IMR-90 (cell line): ENCODE data around the gene TCF25. TPM values are rescaled to one million over a fixed set of nuclear protein-coding genes. Genes with fewer than 3 reads are reported as not detected.

Source experiments
- ATAC-seq: fragments of 200-7000 bp; cut with Tn5 transposase; 2 replicates; pipeline ENCODE4 v1.9.1; 2020; ENCODE audit warnings: low read depth, mild to moderate bottlenecking, moderate library complexity
- BruUV-seq: library from RNA; stranded (reverse); fragments of 400-500 nt; replicated peaks from 2 replicates; lab custom pipeline; 2021; lab: Mats Ljungman, UMichigan
- CTCF ChIA-PET: fragments of 300-600 bp; formaldehyde crosslinking; extraction: SDS; loops from one replicate; lab custom pipeline; 2021; ENCODE audit warnings: antibody characterized with exemption; lab: Yijun Ruan, JAX
- POLR2A ChIA-PET: fragments of 300-600 bp; sonication (Branson Sonifier 250); formaldehyde crosslinking; loops from one replicate; lab custom pipeline; 2022; ENCODE audit warnings: antibody characterized with exemption; ENCODE audit not compliant: unreplicated experiment; lab: Charles Lee
- DNase-seq: peaks from one replicate; pipeline ENCODE4 v3.0.0; 2013
- H2AFZ ChIP-seq: replicated peaks from 2 replicates; pipeline ENCODE3; 2013; ENCODE audit warnings: low read length, mild to moderate bottlenecking; ENCODE audit not compliant: poor library complexity
- H2AK5ac ChIP-seq: 2 replicates; pipeline ENCODE4 v1.6.1; 2013; ENCODE audit warnings: low read depth, low read length, inconsistent platforms
- H2AK9ac ChIP-seq: replicated peaks from 2 replicates; pipeline ENCODE3; 2013; ENCODE audit warnings: mild to moderate bottlenecking, low read depth, low read length, moderate library complexity; ENCODE audit not compliant: poor library complexity
- H2BK120ac ChIP-seq: 2 replicates; pipeline ENCODE4 v1.6.1; 2013; ENCODE audit warnings: low read depth, low read length, inconsistent platforms
- H2BK15ac ChIP-seq: 3 replicates; pipeline ENCODE4 v1.6.1; 2013; ENCODE audit warnings: low read depth, low read length, inconsistent platforms
- H2BK20ac ChIP-seq: 2 replicates; pipeline ENCODE4 v1.6.1; 2013; ENCODE audit warnings: low read depth, mild to moderate bottlenecking, inconsistent platforms, low read length, moderate library complexity
- H2BK5ac ChIP-seq: 2 replicates; pipeline ENCODE4 v1.6.1; 2013; ENCODE audit warnings: mild to moderate bottlenecking, low read depth, low read length, inconsistent platforms; ENCODE audit not compliant: poor library complexity, severe bottlenecking
- H3K14ac ChIP-seq: replicated peaks from 2 replicates; pipeline ENCODE4 v1.6.1; 2013; ENCODE audit warnings: low read depth, low read length, inconsistent platforms
- H3K18ac ChIP-seq: 2 replicates; pipeline ENCODE4 v1.6.1; 2013; ENCODE audit warnings: low read depth, low read length, control low read depth
- H3K23ac ChIP-seq: 2 replicates; pipeline ENCODE4 v1.6.1; 2013; ENCODE audit warnings: low read depth, low read length, inconsistent platforms
- H3K27ac ChIP-seq: 2 replicates; pipeline ENCODE4 v1.5.1; 2013; ENCODE audit warnings: mild to moderate bottlenecking, control low read depth, low read length; ENCODE audit not compliant: insufficient read depth
- H3K27me3 ChIP-seq: 2 replicates; pipeline ENCODE4 v1.6.1; 2013; ENCODE audit warnings: low read length; ENCODE audit not compliant: control insufficient read depth, insufficient read depth
- H3K36me3 ChIP-seq: 2 replicates; pipeline ENCODE4 v1.6.1; 2013; ENCODE audit warnings: low read length, mixed read lengths; ENCODE audit not compliant: control insufficient read depth, insufficient read depth
- H3K4ac ChIP-seq: 2 replicates; pipeline ENCODE4 v1.6.1; 2013; ENCODE audit warnings: low read depth, low read length, inconsistent platforms
- H3K4me1 ChIP-seq: 2 replicates; pipeline ENCODE4 v1.6.1; 2013; ENCODE audit warnings: low read length, mixed read lengths; ENCODE audit not compliant: control insufficient read depth, insufficient read depth
- H3K4me2 ChIP-seq: 2 replicates; pipeline ENCODE4 v1.6.1; 2013; ENCODE audit warnings: low read depth, mild to moderate bottlenecking, control low read depth, low read length, moderate library complexity
- H3K4me3 ChIP-seq: 2 replicates; pipeline ENCODE4 v1.5.1; 2013; ENCODE audit warnings: low read depth, mild to moderate bottlenecking, control low read depth, low read length, moderate library complexity; ENCODE audit not compliant: insufficient read depth
- H3K56ac ChIP-seq: 2 replicates; pipeline ENCODE4 v1.6.1; 2013; ENCODE audit warnings: low read length, inconsistent platforms; ENCODE audit not compliant: insufficient read depth; ENCODE audit errors: extremely low read depth
- H3K79me1 ChIP-seq, 2 experiments: 2 replicates each; pipeline ENCODE4 v1.6.1; 2013; ENCODE audit warnings: low read length in 2 of 2, inconsistent platforms in 1 of 2, low read depth in 1 of 2
- H3K9ac ChIP-seq: 2 replicates; pipeline ENCODE4 v1.6.1; 2013; ENCODE audit warnings: low read depth, low read length, control low read depth
- H3K9me1 ChIP-seq: 2 replicates; pipeline ENCODE4 v1.6.1; 2013; ENCODE audit warnings: low read length, inconsistent platforms; ENCODE audit not compliant: insufficient read depth
- H3K9me3 ChIP-seq: 2 replicates; pipeline ENCODE4 v1.6.1; 2013; ENCODE audit warnings: low read length; ENCODE audit not compliant: control insufficient read depth, insufficient read depth
- H4K20me1 ChIP-seq: 2 replicates; pipeline ENCODE4 v1.6.1; 2013; ENCODE audit warnings: low read length, inconsistent platforms; ENCODE audit not compliant: insufficient read depth
- H4K5ac ChIP-seq: 2 replicates; pipeline ENCODE4 v1.6.1; 2013; ENCODE audit warnings: mild to moderate bottlenecking, low read depth, low read length, control low read depth
- H4K8ac ChIP-seq, 2 experiments: 2 replicates each; pipeline ENCODE4 v1.6.1; 2013; ENCODE audit warnings: low read depth in 2 of 2, low read length in 2 of 2, control low read depth in 1 of 2, inconsistent platforms in 1 of 2
- H4K91ac ChIP-seq: 2 replicates; pipeline ENCODE4 v1.6.1; 2013; ENCODE audit warnings: low read depth, low read length, inconsistent platforms; ENCODE audit not compliant: insufficient read depth
- CTCF ChIP-seq: conservative IDR thresholded peaks from 2 replicates; pipeline ENCODE4 v1.5.1; 2012; ENCODE audit warnings: mild to moderate bottlenecking, low read depth, low read length, improper control_type of control experiment
- ELK1 ChIP-seq: fragments of 150-350 bp; IDR thresholded peaks from 2 replicates; pipeline ENCODE4 v1.6.1; 2016; ENCODE audit warnings: low read depth, mild to moderate bottlenecking, low read length, moderate library complexity, borderline replicate concordance
- FOS ChIP-seq: fragments of 150-350 bp; IDR thresholded peaks from 2 replicates; pipeline ENCODE4 v1.6.1; 2016; ENCODE audit warnings: low read depth, low read length
- MAZ ChIP-seq: IDR thresholded peaks from 2 replicates; pipeline ENCODE4 v1.6.1; 2012; ENCODE audit warnings: low read depth, mild to moderate bottlenecking, low read length, improper control_type of control experiment, moderate library complexity, borderline replicate concordance
- MXI1 ChIP-seq: IDR thresholded peaks from 2 replicates; pipeline ENCODE4 v1.6.1; 2012; ENCODE audit warnings: low read depth, mild to moderate bottlenecking, low read length, moderate library complexity, borderline replicate concordance
- RCOR1 ChIP-seq: IDR thresholded peaks from 2 replicates; pipeline ENCODE4 v1.6.1; 2012; ENCODE audit warnings: mild to moderate bottlenecking, low read length, improper control_type of control experiment; ENCODE audit not compliant: insufficient replicate concordance
- USF2 ChIP-seq: fragments of 150-350 bp; IDR thresholded peaks from 2 replicates; pipeline ENCODE4 v1.6.1; 2017; ENCODE audit warnings: mild to moderate bottlenecking, antibody characterized with exemption, low read length, low read depth
- WGBS, 2 experiments: methylation state at CpG; one replicate each; pipeline versions ENCODE4 v1.1.5 to v1.1.7; 2013; ENCODE audit warnings: missing lambda C conversion rate in 2 of 2; ENCODE audit not compliant: insufficient read length in 1 of 2; ENCODE audit errors: extremely low coverage in 2 of 2; 5-methylcytosine and 5-hydroxymethylcytosine counted together
- dilution Hi-C: fragments of 300-500 bp; cut with HindIII; formaldehyde crosslinking; loops from one replicate; pipeline ENCODE4 v1.14.3; 2018; ENCODE audit warnings: low sequenced_read_pairs; ENCODE audit not compliant: unreplicated experiment
- in situ Hi-C: fragments of 300-500 bp; cut with MboI; formaldehyde crosslinking; loops from 3 replicates; pipeline ENCODE4 v1.14.3; 2019; ENCODE audit warnings: low sequenced_read_pairs, inconsistent platforms, mixed read lengths
- intact Hi-C: fragments of 100-400 bp; cut with micrococcal nuclease; formaldehyde crosslinking; loops from 2 replicates; pipeline ENCODE4 v1.10.0; 2022
- polyA plus RNA-seq, 3 experiments: library from polyadenylated mRNA; depleted of rRNA; stranded (reverse); fragments of >200 nt; gene quantifications; 2 replicates each; pipeline ENCODE4 v1.2.3, GENCODE V29; 2012; ENCODE audit warnings: low replicate concordance in 1 of 3
- total RNA-seq: library from RNA; depleted of rRNA; stranded (reverse); fragments of >200 nt; gene quantifications from 2 replicates; pipeline ENCODE4 v1.2.3, GENCODE V29; 2012

The TCF25 gene
- total and polyA plus RNA-seq, 2 of the 4 experiments (the other 2 are of a cell fraction): 127 to 184 TPM

GRCh38 chr16:89913408-89914387 is 40.3 kb downstream of the TCF25 start:
- peak overlapping the region; percentile 15 for H2AK9ac ChIP-seq
- H3K14ac ChIP-seq: no peak overlapping the region
- H4K20me1 ChIP-seq: peaks cover 10% of the 10 kb centered on the region
- H4K91ac ChIP-seq: no peak overlapping the region
- H3K23ac ChIP-seq: no peak overlapping the region
- H3K9me1 ChIP-seq: peaks cover 6% of the 10 kb centered on the region; the same call in 1 of the 2 replicates
- H3K4me3 ChIP-seq: no peak overlapping the region
- no peak overlapping the region for H3K4me2 ChIP-seq
- no peak overlapping the region for H2BK15ac ChIP-seq
- no peak overlapping the region for H2AK5ac ChIP-seq
- H3K27me3 ChIP-seq: no peaks in the 10 kb centered on the region
- no peak overlapping the region for H4K5ac ChIP-seq
- 88% methylated on average over 26 of the region's 30 CpGs; no CpG with 5 or more reads in 1 of the 2 experiments for WGBS, 2 experiments
- no peak overlapping the region for H3K18ac ChIP-seq
- no peak overlapping the region for H2BK120ac ChIP-seq
- H2BK5ac ChIP-seq: no peak overlapping the region
- no peaks in the 10 kb centered on the region for H3K9me3 ChIP-seq
- ChIA-PET CTCF (no interaction called here), POLR2A (no interaction called here)
- no peak overlapping the region for H4K8ac ChIP-seq
- peaks cover 34% of the 10 kb centered on the region for H3K36me3 ChIP-seq
- H2AFZ ChIP-seq: no peak overlapping the region
- H3K79me1 ChIP-seq: peaks cover 0 to 27% of the 10 kb centered on the region in 2 experiments
- BruUV-seq: no TSS peak
- dilution Hi-C loops: no loop called here
- H3K27ac ChIP-seq: no peak overlapping the region
- no peak overlapping the region for H3K4ac ChIP-seq
- H3K4me1 ChIP-seq: peaks cover 11% of the 10 kb centered on the region
- TF ChIP-seq ELK1: no peak
- TF ChIP-seq RCOR1: no peak
- no peak for TF ChIP-seq CTCF
- TF ChIP-seq MAZ: no peak
- TF ChIP-seq USF2: no peak
- TF ChIP-seq MXI1: no peak
- no peak for TF ChIP-seq FOS
- H2BK20ac ChIP-seq: no peak overlapping the region
- ATAC-seq: no peak
- in situ Hi-C loops: no loop called here
- no peak overlapping the region for H3K9ac ChIP-seq
- intact Hi-C loops: no loop called here
- no peak for DNase-seq
- H3K56ac ChIP-seq: no peak overlapping the region
